ENCODE data around the gene C20orf96.

The C20orf96 gene

GRCh38 chr20:312067-312466 is 21.5 kb upstream of the C20orf96 start:
- no peak for DNase-seq

- DNase-seq: no peak
These were observed 21.1 kb upstream of the C20orf96 start for GRCh38 chr20:311609-312008.

GRCh38 chr20:310645-311044 is 20.1 kb upstream of the C20orf96 start:
- DNase-seq: no peak

- DNase-seq: no peak
These were observed 19.5 kb upstream of the C20orf96 start for GRCh38 chr20:309841-310644.

GRCh38 chr20:309306-309840 is 18.8 kb upstream of the C20orf96 start:
- DNase-seq: no peak

- DNase-seq: no peak
These were observed 18.0 kb upstream of the C20orf96 start for GRCh38 chr20:308427-309038.

- DNase-seq: no peak
These were observed 15.2 kb upstream of the C20orf96 start for GRCh38 chr20:305745-306144.

- no peak for DNase-seq
These were observed 11.6 kb upstream of the C20orf96 start for GRCh38 chr20:301886-302848.

- DNase-seq: no peak
These were observed 9.9 kb upstream of the C20orf96 start for GRCh38 chr20:300345-300990.

- no peak for DNase-seq
These were observed 8.3 kb upstream of the C20orf96 start for GRCh38 chr20:298776-299391.

- peak; percentile 61 for DNase-seq
These were observed 7.6 kb upstream of the C20orf96 start for GRCh38 chr20:297925-298775.

- peak; percentile 86 for DNase-seq
These were observed 6.8 kb upstream of the C20orf96 start, which contains the start of gene ZCCHC3 for GRCh38 chr20:297098-297924. ZCCHC3 (plus strand) TSS chr20:297570; CDS start chr20:297587, 17 bp downstream.

- DNase-seq: no peak
These were observed 5.3 kb upstream of the C20orf96 start for GRCh38 chr20:295804-296203.

GRCh38 chr20:294602-295001 is 4.1 kb upstream of the C20orf96 start:
- DNase-seq: no peak

GRCh38 chr20:289693-290083 is 862 bp downstream of the C20orf96 start:
- DNase-seq: no peak

- DNase-seq: no peak
These were observed 1.4 kb downstream of the C20orf96 start for GRCh38 chr20:288956-289692.

- DNase-seq: no peak
These were observed 4.0 kb downstream of the C20orf96 start for GRCh38 chr20:286508-286907.

- no peak for DNase-seq
These were observed 6.4 kb downstream of the C20orf96 start for GRCh38 chr20:284172-284571.

Data from NK-92 treated with Interleukin-12 subunit alpha and Interleukin-12 subunit beta, amount 100 ng/mL, for 24 hours (cell line).